ENCODE measurements around the gene PDE8A.

Gene PDE8A

GRCh38 chr15:85155360-85155759 is 173.7 kb downstream of the PDE8A start:
- Mint-ChIP-seq H3K27ac (no peak overlapping the region), H3K4me3 (no peak overlapping the region), H3K36me3 (ENCODE audit: low read depth) (no peaks in the 10 kb centered on the region), H3K9me3 (peaks cover 12% of the 10 kb centered on the region), H3K27me3 (ENCODE audit: low read depth) (peaks cover 11% of the 10 kb centered on the region), H3K4me1 (no peaks in the 10 kb centered on the region)
- TF ChIP-seq CTCF (IDR thresholded peaks at IDR 0.05; ENCODE audit: unreplicated experiment in 3 of 3), result no peak

- no peak for TF ChIP-seq CTCF (IDR thresholded peaks at IDR 0.05; ENCODE audit: unreplicated experiment in 3 of 3)
- H3K4me1 Mint-ChIP-seq, result no peaks in the 10 kb centered on the region
- no peak overlapping the region for H3K27ac Mint-ChIP-seq
- H3K36me3 Mint-ChIP-seq (ENCODE audit: low read depth), result no peaks in the 10 kb centered on the region
- peaks cover 12% of the 10 kb centered on the region for H3K9me3 Mint-ChIP-seq
- no peak overlapping the region for H3K4me3 Mint-ChIP-seq
- H3K27me3 Mint-ChIP-seq (ENCODE audit: low read depth), result peaks cover 11% of the 10 kb centered on the region
Observed at GRCh38 chr15:85155857-85156256, 174.2 kb downstream of the PDE8A start.

GRCh38 chr15:85157344-85157743 is 175.7 kb downstream of the PDE8A start:
- Mint-ChIP-seq H3K27ac (no peak overlapping the region), H3K36me3 (ENCODE audit: low read depth) (no peaks in the 10 kb centered on the region), H3K4me3 (no peak overlapping the region), H3K9me3 (peaks cover 16% of the 10 kb centered on the region), H3K27me3 (ENCODE audit: low read depth) (peaks cover 4% of the 10 kb centered on the region), H3K4me1 (no peaks in the 10 kb centered on the region)
- TF ChIP-seq CTCF (IDR thresholded peaks at IDR 0.05; ENCODE audit: unreplicated experiment in 3 of 3), result no peak

- Mint-ChIP-seq H3K36me3 (ENCODE audit: low read depth) (no peaks in the 10 kb centered on the region), H3K27ac (no peak overlapping the region), H3K27me3 (ENCODE audit: low read depth) (peaks cover 3% of the 10 kb centered on the region), H3K9me3 (peaks cover 34% of the 10 kb centered on the region), H3K4me3 (no peak overlapping the region), H3K4me1 (no peaks in the 10 kb centered on the region)
- no peak for TF ChIP-seq CTCF (IDR thresholded peaks at IDR 0.05; ENCODE audit: unreplicated experiment in 3 of 3)
Observed at GRCh38 chr15:85162237-85162636, 180.6 kb downstream of the PDE8A start.

GRCh38 chr15:85164841-85165466 is 183.3 kb downstream of the PDE8A start:
- no peak overlapping the region for H3K4me3 Mint-ChIP-seq
- no peak for TF ChIP-seq CTCF (IDR thresholded peaks at IDR 0.05; ENCODE audit: unreplicated experiment in 3 of 3)
- no peaks in the 10 kb centered on the region for H3K4me1 Mint-ChIP-seq
- peaks cover 9% of the 10 kb centered on the region for H3K27me3 Mint-ChIP-seq (ENCODE audit: low read depth)
- H3K36me3 Mint-ChIP-seq (ENCODE audit: low read depth), result no peaks in the 10 kb centered on the region
- H3K9me3 Mint-ChIP-seq, result peaks cover 25% of the 10 kb centered on the region
- no peak overlapping the region for H3K27ac Mint-ChIP-seq

- Mint-ChIP-seq H3K27ac (no peak overlapping the region), H3K4me3 (no peak overlapping the region), H3K27me3 (ENCODE audit: low read depth) (peaks cover 13% of the 10 kb centered on the region), H3K9me3 (peaks cover 38% of the 10 kb centered on the region), H3K36me3 (ENCODE audit: low read depth) (peaks cover 6% of the 10 kb centered on the region), H3K4me1 (no peaks in the 10 kb centered on the region)
- no peak for TF ChIP-seq CTCF (IDR thresholded peaks at IDR 0.05; ENCODE audit: unreplicated experiment in 3 of 3)
Observed at GRCh38 chr15:85167568-85167967, 185.9 kb downstream of the PDE8A start.
